Right kidney (tissue), 1 donor: ENCODE measurements around the gene GMPR2.

Experiments used
- DNase-seq: peaks from one replicate; pipeline ENCODE4 v3.0.0-alpha.2; 2016

The GMPR2 gene

GRCh38 chr14:24283796-24284460, 51.2 kb downstream of the GMPR2 start:
- no peak for DNase-seq

DNA sequence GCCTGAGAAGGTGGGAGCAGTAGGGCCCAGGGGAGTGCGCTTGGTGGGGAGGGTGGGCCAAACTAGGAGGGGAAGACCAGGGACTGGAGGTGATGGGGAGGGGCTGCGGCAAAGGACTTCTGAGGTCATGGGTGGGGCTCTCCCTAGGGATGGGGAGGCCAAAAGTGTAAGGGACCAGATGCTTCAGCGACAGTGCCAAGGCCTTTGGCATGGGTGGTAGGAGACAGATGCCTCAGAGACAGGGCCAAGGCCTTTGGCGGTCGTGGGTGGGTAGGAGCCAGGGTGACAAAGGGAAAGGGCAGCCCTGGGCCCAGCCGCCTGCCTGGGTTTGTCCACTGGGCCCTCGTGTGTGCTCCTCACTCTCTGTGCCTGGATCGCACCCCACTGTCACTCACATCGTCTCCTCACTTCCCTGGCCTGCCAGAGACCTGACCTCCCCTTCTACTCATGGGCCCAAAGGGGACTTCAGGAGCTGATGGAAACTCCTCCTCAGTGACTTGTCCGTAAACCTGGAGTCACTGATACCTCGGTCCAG, 51.8 kb downstream of the GMPR2 start:
- DNase-seq, result no peak

GRCh38 chr14:24285351-24285750, 52.6 kb downstream of the GMPR2 start:
- no peak for DNase-seq

- DNase-seq, result no peak
These were observed 54.3 kb downstream of the GMPR2 start for GRCh38 chr14:24286996-24287395.
